Kidney capillary endothelial cell (primary cell): ENCODE data around the gene CHD6.

ENCODE experiments used
- DNase-seq: peaks from one replicate; pipeline ENCODE4 v3.0.0-alpha.2; 2018; ENCODE audit warnings: low spot score

The CHD6 gene

GRCh38 chr20:41467220-41467619, 151.0 kb downstream of the CHD6 start:
- DNase-seq = no peak

GRCh38 chr20:41463567-41463966, 154.6 kb downstream of the CHD6 start:
- DNase-seq = no peak

- DNase-seq = no peak
Observed at GRCh38 chr20:41462372-41463161, 155.6 kb downstream of the CHD6 start.

- DNase-seq = no peak
Observed at GRCh38 chr20:41458761-41459160, 159.4 kb downstream of the CHD6 start.

- DNase-seq = no peak
Observed at GRCh38 chr20:41457173-41457857, 160.9 kb downstream of the CHD6 start.

GRCh38 chr20:41456351-41456750, 161.8 kb downstream of the CHD6 start:
- DNase-seq = no peak

- no peak for DNase-seq
Observed at GRCh38 chr20:41454250-41454649, 163.9 kb downstream of the CHD6 start.

GRCh38 chr20:41453010-41453950, 164.9 kb downstream of the CHD6 start:
- DNase-seq = no peak

- DNase-seq = no peak
Observed at GRCh38 chr20:41452226-41452625, 166.0 kb downstream of the CHD6 start.

- DNase-seq = no peak
Observed at GRCh38 chr20:41447006-41447405, 171.2 kb downstream of the CHD6 start.

GRCh38 chr20:41446456-41446855, 171.7 kb downstream of the CHD6 start:
- DNase-seq = no peak

- DNase-seq = no peak
Observed at GRCh38 chr20:41444821-41445220, 173.4 kb downstream of the CHD6 start.

- DNase-seq = no peak
Observed at GRCh38 chr20:41443691-41444090, 174.5 kb downstream of the CHD6 start.

GRCh38 chr20:41440882-41441281, 177.3 kb downstream of the CHD6 start:
- no peak for DNase-seq

GRCh38 chr20:41437836-41438235, 180.3 kb downstream of the CHD6 start:
- no peak for DNase-seq

- DNase-seq = no peak
Observed at GRCh38 chr20:41436679-41437078, 181.5 kb downstream of the CHD6 start.

- DNase-seq = no peak
Observed at GRCh38 chr20:41433203-41433602, 185.0 kb downstream of the CHD6 start.

- no peak for DNase-seq
Observed at GRCh38 chr20:41432746-41433145, 185.4 kb downstream of the CHD6 start.

GRCh38 chr20:41428285-41428684, 189.9 kb downstream of the CHD6 start:
- DNase-seq = no peak

GRCh38 chr20:41427833-41428232, 190.3 kb downstream of the CHD6 start:
- DNase-seq = no peak

- no peak for DNase-seq
Observed at GRCh38 chr20:41426976-41427375, 191.2 kb downstream of the CHD6 start.

GRCh38 chr20:41426086-41426830, 191.9 kb downstream of the CHD6 start:
- DNase-seq = no peak
